ENCODE data around the gene SCARB1.

The SCARB1 gene

GRCh38 chr12:124866883-124867400, 3.3 kb upstream of the SCARB1 start:
- Histone ChIP-seq H3F3A (ENCODE audit: insufficient read depth, low read length) (no peaks in the 10 kb centered on the region), H3K27ac (ENCODE audit: low read depth, low read length, poor library complexity, severe bottlenecking) (no peak overlapping the region), H4K20me1 (ENCODE audit: insufficient read depth, low read length) (no peaks in the 10 kb centered on the region), H3K27me3 (ENCODE audit: insufficient read depth, low read length) (0 out of 2 replicates have a peak, but pooled peaks cover 10% of the 10 kb centered on the region), H3K4me1 (ENCODE audit: insufficient read depth, low read length, severe bottlenecking) (peaks cover 24% of the 10 kb centered on the region), H3K79me2 (ENCODE audit: insufficient read depth, low read length) (no peaks in the 10 kb centered on the region), H3K36me3 (ENCODE audit: insufficient read depth, low read length) (no peaks in the 10 kb centered on the region), H3K4me3 (ENCODE audit: low read depth, low read length, poor library complexity, severe bottlenecking) (no peak overlapping the region), H3K4me2 (ENCODE audit: low read length) (no peak overlapping the region), H2AFZ (ENCODE audit: low read length) (no peak overlapping the region), H3K9me3 (ENCODE audit: low read length) (no peaks in the 10 kb centered on the region), H3K9ac (ENCODE audit: low read length) (no peak overlapping the region), H3K9me2 (ENCODE audit: low read depth, low read length) (no peaks in the 10 kb centered on the region)
- TF ChIP-seq EZH2 (IDR thresholded peaks at IDR 0.05; ENCODE audit: borderline replicate concordance, low read length), result no peak
- no peak for TF ChIP-seq CTCF (IDR thresholded peaks at IDR 0.05; ENCODE audit: low read length)

GRCh38 chr12:124866195-124866882, 2.7 kb upstream of the SCARB1 start:
- Histone ChIP-seq H3K36me3 (ENCODE audit: insufficient read depth, low read length) (no peaks in the 10 kb centered on the region), H3K9ac (ENCODE audit: low read length) (no peak overlapping the region)

GRCh38 chr12:124865728-124866127, 2.1 kb upstream of the SCARB1 start:
- no peak overlapping the region for H3K4me3 ChIP-seq (ENCODE audit: low read depth, low read length, poor library complexity, severe bottlenecking)
- no peaks in the 10 kb centered on the region for H3F3A ChIP-seq (ENCODE audit: insufficient read depth, low read length)
- peaks cover 24% of the 10 kb centered on the region for H3K4me1 ChIP-seq (ENCODE audit: insufficient read depth, low read length, severe bottlenecking)
- no peaks in the 10 kb centered on the region for H3K9me2 ChIP-seq (ENCODE audit: low read depth, low read length)
- no peak overlapping the region for H2AFZ ChIP-seq (ENCODE audit: low read length)
- TF ChIP-seq CTCF (IDR thresholded peaks at IDR 0.05; ENCODE audit: low read length) (no peak), EZH2 (IDR thresholded peaks at IDR 0.05; ENCODE audit: borderline replicate concordance, low read length) (no peak)
- H3K4me2 ChIP-seq (ENCODE audit: low read length), result no peak overlapping the region
- no peaks in the 10 kb centered on the region for H3K79me2 ChIP-seq (ENCODE audit: insufficient read depth, low read length)
- no peak overlapping the region for H3K27ac ChIP-seq (ENCODE audit: low read depth, low read length, poor library complexity, severe bottlenecking)
- 0 out of 2 replicates have a peak, but pooled peaks cover 5% of the 10 kb centered on the region for H3K27me3 ChIP-seq (ENCODE audit: insufficient read depth, low read length)
- no peaks in the 10 kb centered on the region for H3K9me3 ChIP-seq (ENCODE audit: low read length)
- H3K9ac ChIP-seq (ENCODE audit: low read length), result no peak overlapping the region
- H4K20me1 ChIP-seq (ENCODE audit: insufficient read depth, low read length), result no peaks in the 10 kb centered on the region
- no peaks in the 10 kb centered on the region for H3K36me3 ChIP-seq (ENCODE audit: insufficient read depth, low read length)

More at GRCh38 chr12:124866195-124866882, 2.7 kb upstream of the SCARB1 start:
- Histone ChIP-seq H3F3A (ENCODE audit: insufficient read depth, low read length) (no peaks in the 10 kb centered on the region), H3K4me3 (ENCODE audit: low read depth, low read length, poor library complexity, severe bottlenecking) (no peak overlapping the region), H3K27me3 (ENCODE audit: insufficient read depth, low read length) (0 out of 2 replicates have a peak, but pooled peaks cover 5% of the 10 kb centered on the region), H4K20me1 (ENCODE audit: insufficient read depth, low read length) (no peaks in the 10 kb centered on the region), H3K27ac (ENCODE audit: low read depth, low read length, poor library complexity, severe bottlenecking) (no peak overlapping the region), H3K4me1 (ENCODE audit: insufficient read depth, low read length, severe bottlenecking) (peaks cover 24% of the 10 kb centered on the region), H3K9me2 (ENCODE audit: low read depth, low read length) (no peaks in the 10 kb centered on the region), H3K4me2 (ENCODE audit: low read length) (no peak overlapping the region), H2AFZ (ENCODE audit: low read length) (no peak overlapping the region), H3K79me2 (ENCODE audit: insufficient read depth, low read length) (no peaks in the 10 kb centered on the region), H3K9me3 (ENCODE audit: low read length) (no peaks in the 10 kb centered on the region)
- TF ChIP-seq EZH2 (IDR thresholded peaks at IDR 0.05; ENCODE audit: borderline replicate concordance, low read length) (no peak), CTCF (IDR thresholded peaks at IDR 0.05; ENCODE audit: low read length) (no peak)
